Fibroblast of pulmonary artery (primary cell): ENCODE measurements around the gene SRSF6.

Experiments used
- DNase-seq: peaks from one replicate; pipeline ENCODE4 v3.0.0-alpha.2; 2010; ENCODE audit warnings: low read depth
- H3K4me3 ChIP-seq: replicated peaks from 2 replicates; pipeline ENCODE4 v1.5.1; 2011; ENCODE audit warnings: low read depth, mild to moderate bottlenecking, control low read depth, low read length, moderate library complexity
- CTCF ChIP-seq: IDR thresholded peaks from 2 replicates; pipeline ENCODE4 v1.5.1; 2011; ENCODE audit warnings: mild to moderate bottlenecking, control low read depth, low read length, inconsistent platforms; ENCODE audit errors: missing control alignments

SRSF6 gene

GRCh38 chr20:43426172-43426571 is 31.5 kb upstream of the SRSF6 start:
- TF ChIP-seq CTCF: no peak
- H3K4me3 ChIP-seq: no peak overlapping the region
- DNase-seq: no peak

- no peak for DNase-seq
- TF ChIP-seq CTCF: no peak
- no peak overlapping the region for H3K4me3 ChIP-seq
Observed at GRCh38 chr20:43430265-43431133, 27.2 kb upstream of the SRSF6 start.

GRCh38 chr20:43431134-43431519 is 26.6 kb upstream of the SRSF6 start:
- no peak overlapping the region for H3K4me3 ChIP-seq
- peak; percentile 14 for DNase-seq
- TF ChIP-seq CTCF: no peak

- no peak overlapping the region for H3K4me3 ChIP-seq
- DNase-seq: no peak
- no peak for TF ChIP-seq CTCF
Observed at GRCh38 chr20:43432498-43432897, 25.2 kb upstream of the SRSF6 start.

- no peak for DNase-seq
- TF ChIP-seq CTCF: no peak
- H3K4me3 ChIP-seq: no peak overlapping the region
Observed at GRCh38 chr20:43433250-43433854, 24.3 kb upstream of the SRSF6 start.

- no peak for TF ChIP-seq CTCF
Observed at GRCh38 chr20:43434565-43434964, 23.1 kb upstream of the SRSF6 start.

More at GRCh38 chr20:43434565-43434964, 23.1 kb upstream of the SRSF6 start:
- H3K4me3 ChIP-seq: no peak overlapping the region
- DNase-seq: no peak
